HEK293 (cell line): ENCODE measurements around the gene CRYGN.

ENCODE experiments used
- ZNF184 ChIP-seq: fragments of 450-650 bp; IDR thresholded peaks from 2 replicates; pipeline ENCODE4 v1.5.1; 2018; ENCODE audit warnings: missing biosample characterization, mild to moderate bottlenecking, missing genetic modification characterization
- ZNF654 ChIP-seq: fragments of 450-650 bp; formaldehyde crosslinking; IDR thresholded peaks from 2 replicates; pipeline ENCODE4 v1.5.1; 2016; ENCODE audit warnings: low read depth, missing biosample characterization, missing genetic modification characterization
- TF ChIP-seq, protein P1 (sequence below): fragments of 450-650 bp; formaldehyde crosslinking; IDR thresholded peaks from 2 replicates; pipeline ENCODE4 v1.5.1; 2016; ENCODE audit warnings: missing biosample characterization, missing genetic modification characterization, low read depth

DNA sequence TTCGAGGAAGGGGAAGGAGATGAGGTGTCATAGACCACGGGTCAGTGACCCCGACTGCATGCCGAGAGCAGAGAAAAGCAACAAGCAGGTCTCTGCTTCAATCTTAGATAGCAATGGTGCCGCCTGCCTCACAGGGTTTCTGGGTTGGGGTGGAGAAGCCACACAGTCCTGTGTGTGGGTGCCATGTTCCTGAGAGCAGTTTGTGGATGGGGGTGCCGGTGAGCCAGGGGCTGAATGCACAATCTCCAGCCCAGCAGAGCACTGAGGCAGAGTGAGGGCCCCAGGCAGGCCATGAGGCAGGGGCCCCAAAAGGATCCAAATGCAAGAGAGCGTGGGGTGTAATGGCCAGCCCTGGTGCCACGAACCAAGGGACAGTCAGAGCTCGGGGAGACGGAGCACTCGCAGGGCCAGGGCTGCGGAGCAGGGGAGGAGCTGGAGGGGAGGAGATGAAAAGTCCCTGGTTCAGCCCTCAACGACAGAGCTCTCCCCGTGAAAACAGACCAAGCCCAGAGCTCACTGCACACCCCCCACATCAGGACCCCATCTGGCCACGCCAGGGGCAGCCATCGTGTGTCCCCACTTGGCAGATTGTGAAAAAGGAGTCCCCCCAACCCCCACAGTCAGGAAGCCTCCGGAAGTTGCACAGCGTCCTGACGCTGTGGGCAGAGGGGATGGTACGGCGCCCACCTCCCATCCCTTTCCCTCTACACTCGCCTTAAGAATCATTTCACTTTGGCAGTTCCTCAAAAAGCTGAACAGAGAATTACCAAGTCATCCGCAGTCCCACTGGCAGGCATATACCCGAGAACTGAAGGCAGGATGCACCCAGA, 50.0 kb downstream of the CRYGN start:
- no peak for TF ChIP-seq ZNF184 (tag by site-specific recombination)
- TF ChIP-seq ZNF654 (tag by site-specific recombination), result no peak
- TF ChIP-seq, protein P1, sequence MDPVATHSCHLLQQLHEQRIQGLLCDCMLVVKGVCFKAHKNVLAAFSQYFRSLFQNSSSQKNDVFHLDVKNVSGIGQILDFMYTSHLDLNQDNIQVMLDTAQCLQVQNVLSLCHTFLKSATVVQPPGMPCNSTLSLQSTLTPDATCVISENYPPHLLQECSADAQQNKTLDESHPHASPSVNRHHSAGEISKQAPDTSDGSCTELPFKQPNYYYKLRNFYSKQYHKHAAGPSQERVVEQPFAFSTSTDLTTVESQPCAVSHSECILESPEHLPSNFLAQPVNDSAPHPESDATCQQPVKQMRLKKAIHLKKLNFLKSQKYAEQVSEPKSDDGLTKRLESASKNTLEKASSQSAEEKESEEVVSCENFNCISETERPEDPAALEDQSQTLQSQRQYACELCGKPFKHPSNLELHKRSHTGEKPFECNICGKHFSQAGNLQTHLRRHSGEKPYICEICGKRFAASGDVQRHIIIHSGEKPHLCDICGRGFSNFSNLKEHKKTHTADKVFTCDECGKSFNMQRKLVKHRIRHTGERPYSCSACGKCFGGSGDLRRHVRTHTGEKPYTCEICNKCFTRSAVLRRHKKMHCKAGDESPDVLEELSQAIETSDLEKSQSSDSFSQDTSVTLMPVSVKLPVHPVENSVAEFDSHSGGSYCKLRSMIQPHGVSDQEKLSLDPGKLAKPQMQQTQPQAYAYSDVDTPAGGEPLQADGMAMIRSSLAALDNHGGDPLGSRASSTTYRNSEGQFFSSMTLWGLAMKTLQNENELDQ (tag by site-specific recombination), result no peak
